ELR (cell line): ENCODE results near the gene INAFM1.
A peak's percentile ranks its signal among the peaks of the same experiment; 100 is the strongest.
"Not testable (repeated sequence)": the region's sequence is repeated elsewhere in the genome, so short reads cannot be mapped to it uniquely, and the experiment has no call there.

Source experiments
- DNase-seq: peaks from one replicate; pipeline ENCODE4 v3.0.0-alpha.2; 2015; ENCODE audit warnings: low read depth

Gene INAFM1

DNA sequence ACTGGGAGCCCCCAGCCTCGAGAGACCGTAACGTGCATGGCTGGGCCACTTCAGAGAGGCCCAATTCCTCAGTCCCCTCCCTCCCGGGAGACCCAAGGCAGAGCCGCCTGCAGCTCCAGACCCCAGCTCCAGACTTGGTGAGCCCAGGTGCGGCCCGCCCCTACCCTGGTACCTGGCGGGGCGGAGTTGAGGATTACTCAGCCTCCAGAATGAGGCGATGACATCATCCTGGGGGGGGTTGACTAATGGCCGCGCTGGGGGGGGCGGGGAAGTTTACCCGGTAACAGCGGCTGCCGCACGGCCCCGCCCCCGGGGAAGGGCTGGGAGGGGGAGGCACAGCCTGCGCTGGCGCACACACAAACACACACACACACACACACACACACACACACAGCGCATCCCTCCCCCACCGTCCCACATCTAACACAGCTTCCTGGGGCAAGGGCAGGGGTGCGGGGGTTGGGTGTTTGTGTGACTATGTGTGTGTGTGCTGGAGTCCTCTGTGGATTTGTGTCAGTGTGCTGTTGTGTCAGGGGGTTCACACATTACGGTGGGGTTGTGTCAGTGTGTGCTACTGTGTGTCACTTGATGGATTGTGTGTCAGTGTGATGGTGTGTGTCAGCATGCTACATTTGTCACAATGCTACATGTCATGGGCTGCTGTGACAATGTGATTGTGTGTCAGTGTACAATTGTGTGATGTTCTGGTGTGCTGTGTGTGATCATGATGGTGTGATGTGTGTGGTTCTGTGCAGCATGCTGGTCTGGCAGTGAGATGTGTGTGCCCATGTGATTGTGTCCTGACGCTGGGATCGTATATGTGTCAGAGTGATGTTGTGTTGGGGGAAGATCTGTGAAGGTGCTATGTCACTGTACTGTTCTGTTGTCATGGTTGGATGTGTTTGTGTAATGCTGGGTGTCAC, 33.4 kb upstream of the INAFM1 start:
- DNase-seq = peak; percentile 84

DNA sequence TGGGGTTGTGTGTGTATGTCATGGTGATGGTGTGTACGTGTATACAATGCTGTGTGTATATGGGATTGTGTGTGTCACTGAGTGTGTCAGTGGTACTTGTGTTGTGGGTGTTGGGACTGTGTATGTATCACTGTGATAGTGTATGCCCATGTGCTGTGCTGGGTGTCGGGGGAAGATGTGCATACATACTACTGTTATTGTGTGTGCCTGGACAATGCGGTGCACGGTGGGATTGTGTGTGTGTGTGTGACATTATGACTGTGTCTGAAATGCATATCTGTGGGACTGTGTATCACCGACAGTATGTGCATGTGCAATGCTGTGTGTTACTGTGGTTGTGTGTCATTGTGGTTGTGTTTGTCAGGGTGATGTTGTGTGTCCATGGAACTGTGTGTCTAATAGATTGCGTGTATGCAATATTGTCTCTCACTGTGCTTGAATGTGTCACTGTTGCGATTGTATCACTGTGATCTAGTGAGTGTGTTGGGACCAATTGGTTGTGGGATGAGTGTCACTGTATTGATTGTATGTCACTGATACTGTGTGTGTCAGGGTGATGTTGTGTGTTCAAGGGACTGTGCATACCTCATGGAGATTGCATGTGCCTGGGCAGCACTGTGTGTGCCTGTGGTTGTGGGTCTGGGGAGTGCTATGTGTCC, 32.6 kb upstream of the INAFM1 start:
- peak; percentile 17 for DNase-seq

DNA sequence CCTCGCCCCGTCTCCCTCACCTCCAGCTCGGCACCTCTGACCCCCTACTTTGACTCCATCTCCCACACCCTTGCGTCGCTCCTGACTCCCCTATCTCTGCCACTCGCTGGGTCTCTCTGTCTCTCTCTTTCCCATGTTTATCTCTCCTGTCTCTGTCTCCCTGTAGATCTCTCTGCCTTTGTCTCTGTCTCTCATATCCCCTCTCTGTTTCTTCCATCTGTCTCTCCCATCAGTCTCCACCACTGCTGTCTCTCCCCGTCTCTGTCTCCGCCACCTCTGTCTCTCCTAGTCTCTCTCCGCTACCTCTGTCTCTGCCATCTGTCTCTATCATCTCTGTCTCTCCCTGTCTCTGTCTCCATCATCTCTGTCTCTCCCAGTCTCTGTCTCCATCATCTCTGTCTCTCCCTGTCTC, 31.3 kb upstream of the INAFM1 start:
- DNase-seq = no peak

DNA sequence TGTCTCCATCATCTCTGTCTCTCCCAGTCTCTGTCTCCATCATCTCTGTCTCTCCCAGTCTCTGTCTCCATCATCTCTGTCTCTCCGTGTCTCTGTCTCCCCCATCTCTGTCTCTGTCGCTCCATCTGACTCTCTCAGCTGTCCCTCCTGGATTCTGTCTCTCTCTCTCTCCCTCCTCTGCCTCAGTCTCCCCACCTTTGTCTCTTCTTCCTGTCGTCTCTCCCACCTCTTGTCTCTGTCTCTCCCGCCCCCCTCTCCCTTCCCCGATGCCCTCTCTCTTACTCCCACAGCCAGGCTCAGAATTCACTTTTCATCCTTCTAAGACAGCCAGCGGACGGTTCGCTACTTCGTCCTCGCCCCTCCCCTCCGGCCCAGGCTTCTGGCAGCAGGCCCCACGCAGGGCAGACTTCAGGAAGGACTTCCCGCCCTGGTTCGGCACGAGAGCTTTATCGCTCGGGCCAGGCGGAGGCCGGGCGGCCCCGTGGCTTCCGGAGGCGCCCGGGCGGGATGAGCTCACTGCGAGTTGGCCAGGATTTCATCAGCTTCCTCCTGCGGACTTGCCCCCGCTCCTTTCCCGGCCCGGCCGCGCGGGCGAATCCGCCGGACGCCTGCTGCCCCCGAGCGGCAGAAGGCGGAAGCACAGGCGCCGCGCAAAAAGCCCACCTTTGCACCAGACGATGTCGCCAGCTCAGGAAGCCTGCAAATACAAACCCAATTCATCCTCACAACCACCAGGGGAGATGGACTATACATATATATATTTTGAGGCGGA, 30.7 kb upstream of the INAFM1 start:
- DNase-seq = peak; percentile 97

DNA sequence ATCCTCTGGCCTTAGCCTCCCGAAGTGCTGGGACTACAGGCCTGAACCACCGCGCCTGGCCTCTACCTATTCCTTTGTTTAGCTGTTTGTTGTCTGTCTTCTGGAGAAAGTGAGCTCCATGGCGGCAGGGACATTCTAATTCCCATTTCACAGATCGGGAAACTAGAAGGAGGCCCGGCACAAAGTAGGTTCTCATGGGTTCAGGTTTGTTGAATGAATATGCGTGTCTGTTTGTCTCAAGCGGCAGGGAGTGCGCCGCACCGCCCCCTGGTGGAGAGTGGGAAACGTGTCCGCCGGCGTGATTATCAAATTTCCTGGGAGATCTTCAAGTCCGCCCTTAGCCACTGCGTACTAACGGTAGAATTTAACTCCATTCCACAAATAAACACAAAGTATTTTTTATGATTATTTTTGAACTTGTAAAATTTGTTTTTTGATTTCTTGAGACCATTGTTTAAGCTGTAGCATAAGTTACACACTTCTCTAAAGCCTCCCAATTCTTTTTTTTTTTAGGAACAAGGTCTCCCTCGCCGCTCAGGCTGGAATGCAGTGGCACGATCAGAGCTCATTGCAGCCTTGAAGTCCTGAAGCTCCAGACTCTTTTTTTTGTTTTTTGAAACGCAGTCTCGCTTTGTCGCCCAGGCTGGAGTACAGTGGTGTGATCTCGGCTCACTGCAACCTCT, 27.2 kb upstream of the INAFM1 start:
- DNase-seq = peak; percentile 73

DNA sequence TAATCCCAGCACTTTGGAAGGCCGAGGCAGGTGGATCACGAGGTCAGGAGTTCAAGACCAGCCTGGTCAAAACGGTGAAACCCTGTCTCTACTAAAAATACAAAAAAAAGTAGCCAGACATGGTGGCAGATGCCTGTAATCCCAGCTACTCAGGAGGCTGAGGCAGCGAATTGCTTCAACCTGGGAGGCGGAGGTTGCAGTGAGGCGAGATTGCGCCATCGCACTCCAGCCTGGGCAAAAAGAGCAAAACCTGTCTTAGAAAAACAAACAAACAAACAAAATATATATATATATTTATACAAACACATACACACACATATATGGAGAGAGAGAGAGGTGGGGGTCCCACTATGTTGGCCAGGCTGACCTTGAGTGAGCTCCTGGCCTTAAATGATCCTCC, 21.7 kb upstream of the INAFM1 start:
- not testable (repeated sequence) for DNase-seq

DNA sequence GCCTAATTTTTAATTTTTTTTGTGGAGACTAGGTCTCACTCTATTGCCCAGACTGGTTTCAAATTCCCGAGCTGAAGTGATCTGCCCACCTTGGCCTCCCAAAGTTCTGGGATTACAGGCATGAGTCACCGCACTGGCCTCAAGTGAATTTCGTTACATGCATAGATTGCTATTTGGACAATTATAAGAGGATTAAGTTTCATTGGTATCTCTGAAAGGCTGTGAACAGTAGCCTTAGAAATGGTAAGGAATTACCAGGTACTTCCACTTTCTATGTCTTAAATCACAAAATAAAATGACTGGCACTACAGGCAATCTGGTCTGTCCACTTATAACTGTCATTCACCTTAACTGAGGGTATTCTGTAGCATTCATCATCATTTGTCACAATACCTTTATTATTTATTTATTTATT, 21.2 kb upstream of the INAFM1 start:
- DNase-seq = peak; percentile 85

DNA sequence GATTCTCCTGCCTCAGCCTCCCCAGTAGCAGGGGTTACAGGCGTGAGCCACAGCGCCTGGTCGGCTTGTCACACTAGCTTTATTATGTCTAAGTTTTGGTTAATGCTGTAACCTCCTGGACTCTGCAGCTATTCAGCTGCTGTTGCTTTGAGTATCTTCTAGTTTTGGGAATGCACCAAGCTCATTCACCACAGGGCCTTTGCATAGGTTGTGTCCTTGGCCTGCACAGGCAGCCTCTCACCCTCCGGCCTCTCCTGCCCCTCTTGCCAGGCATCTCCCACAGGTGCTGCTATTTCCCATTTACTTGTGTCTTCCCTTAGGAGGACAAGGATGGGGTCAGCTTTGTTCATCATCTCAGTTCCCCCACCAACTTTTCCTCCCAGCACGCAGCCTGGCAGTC, 20.7 kb upstream of the INAFM1 start:
- DNase-seq = no peak

DNA sequence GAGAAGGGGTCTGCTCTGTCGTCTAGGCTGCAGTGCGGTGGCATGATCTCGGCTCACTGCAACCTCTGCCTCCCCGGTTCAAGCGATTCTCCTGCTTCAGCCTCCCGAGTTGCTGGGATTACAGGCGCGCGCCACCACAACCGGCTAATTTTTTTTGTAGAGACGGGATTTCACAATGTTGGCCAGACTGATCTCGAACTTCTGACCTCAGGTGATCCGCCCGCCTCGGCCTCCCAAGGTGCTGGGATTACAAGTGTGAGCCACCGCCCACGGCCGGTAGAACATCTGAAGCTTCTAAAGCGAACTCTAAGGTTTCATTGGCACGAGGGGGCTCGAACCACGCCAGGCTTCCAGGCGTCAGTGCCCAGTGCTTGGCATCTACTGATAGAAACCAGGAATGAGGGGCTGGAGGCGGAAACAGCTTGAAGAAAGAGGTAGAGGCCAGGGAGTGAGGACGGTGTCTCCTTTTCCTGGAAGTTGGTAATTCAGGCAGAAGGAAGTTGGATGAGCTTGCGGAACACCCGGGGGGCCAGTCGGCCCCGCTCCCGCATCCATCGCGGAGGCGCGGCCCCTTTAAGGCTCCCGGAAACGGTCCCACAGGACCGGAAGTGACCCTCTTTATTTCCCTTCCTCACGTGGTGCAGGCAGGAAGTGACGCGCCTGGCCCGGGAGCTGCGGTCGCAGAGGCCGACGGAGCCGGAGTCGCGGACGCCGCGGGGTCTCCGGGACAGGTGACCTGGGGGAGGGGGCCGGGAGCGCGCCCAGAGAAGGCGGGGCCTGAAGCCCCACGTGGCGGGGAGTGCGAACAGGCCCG, 18.6 kb upstream of the INAFM1 start, which contains the start of gene CCDC9:
TSS of gene CCDC9 (plus strand) at position 647 of the 814 bp plus-strand sequence. CDS start 1,876 bp downstream, outside the sequence.
- peak; percentile 96 for DNase-seq

DNA sequence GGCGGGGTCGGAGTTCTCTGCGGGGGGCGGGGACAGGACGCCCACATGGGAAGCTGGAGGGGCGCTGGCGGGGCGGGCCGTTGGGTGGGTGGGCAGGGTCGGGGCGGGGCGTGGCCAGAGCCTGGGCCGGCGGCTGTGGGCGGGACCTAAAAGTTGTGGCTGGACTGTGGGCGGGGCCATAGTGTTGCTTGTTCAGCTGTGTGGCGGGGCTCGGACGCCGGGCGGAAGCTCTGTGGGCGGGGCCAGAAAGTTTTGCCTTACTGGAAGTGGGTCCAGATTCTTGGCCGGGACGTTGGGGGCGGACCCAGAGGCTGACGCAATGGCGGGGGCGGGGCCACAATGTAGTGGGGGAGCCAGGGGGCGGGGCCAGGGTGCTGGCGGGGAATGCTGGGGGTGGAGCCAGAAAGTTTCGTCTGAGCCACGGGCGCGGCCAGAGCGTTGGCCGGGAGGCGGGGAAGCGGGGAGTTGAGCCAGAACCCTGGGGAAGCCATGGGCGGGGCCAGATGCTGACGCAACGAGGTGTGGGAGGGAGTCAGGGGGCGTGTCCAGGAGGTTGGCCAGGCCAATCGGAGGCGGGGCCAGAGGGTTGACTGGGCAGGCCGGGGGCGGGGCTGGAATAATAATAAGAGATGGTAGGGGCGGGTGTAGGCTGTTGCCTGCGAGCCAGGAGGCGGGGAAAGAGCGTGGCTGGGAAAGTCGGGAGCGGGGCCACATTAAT, 17.8 kb upstream of the INAFM1 start:
- peak; percentile 99 for DNase-seq

DNA sequence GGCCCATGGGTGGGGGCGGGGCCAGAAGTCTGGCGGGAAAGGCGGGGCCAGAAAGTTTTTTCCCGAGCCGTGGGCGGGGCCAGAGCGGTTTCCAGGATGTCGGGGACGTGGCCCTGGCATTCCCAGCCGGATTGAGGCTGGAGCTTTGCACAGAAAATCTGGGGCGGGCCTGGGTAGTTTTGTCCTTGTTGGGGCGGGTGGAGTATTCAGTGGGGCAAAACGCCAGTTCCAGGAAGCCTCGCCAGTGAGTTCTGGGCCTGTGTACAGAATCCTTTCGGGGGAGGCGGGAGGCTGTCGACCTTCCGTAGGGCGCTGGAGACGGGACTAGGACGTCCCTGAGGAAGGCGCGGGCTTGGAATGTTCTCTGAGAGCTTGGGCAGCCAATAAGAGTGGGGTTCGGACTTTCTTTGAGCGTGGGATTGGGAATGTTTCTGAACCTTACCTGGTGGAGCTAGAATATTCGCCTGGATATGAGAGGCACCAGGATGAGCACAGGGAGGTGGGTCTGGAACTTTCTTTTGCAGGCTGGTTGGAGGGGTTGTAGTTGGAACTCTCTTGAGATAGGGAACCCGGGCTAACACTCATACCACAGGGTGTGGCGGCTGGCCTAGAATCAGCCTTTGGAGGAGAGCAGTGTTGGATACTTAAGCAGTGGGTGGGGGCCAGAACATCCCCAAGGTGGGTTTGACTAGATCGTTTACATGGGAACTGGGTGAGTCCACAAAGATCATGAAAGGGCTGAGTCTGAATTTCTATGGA, 17.1 kb upstream of the INAFM1 start:
- peak; percentile 77 for DNase-seq

DNA sequence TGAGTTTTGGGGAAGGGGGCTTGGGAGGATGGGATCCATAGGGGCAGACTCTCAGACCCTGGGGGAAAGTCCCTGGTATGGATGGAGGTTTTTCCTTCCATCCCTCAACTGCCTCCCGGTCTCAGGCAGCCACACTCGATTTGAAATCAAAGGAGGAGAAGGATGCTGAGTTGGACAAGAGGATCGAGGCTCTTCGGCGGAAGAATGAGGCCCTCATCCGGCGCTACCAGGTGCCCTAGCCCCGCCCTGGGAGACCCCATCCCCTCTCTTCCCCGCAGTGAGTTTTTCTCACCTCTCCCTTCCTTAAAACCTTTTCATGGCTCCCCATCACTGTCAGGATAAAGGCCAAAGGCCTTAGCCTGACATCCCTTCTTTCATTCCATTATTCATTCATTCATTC, 16.3 kb upstream of the INAFM1 start:
- no peak for DNase-seq

DNA sequence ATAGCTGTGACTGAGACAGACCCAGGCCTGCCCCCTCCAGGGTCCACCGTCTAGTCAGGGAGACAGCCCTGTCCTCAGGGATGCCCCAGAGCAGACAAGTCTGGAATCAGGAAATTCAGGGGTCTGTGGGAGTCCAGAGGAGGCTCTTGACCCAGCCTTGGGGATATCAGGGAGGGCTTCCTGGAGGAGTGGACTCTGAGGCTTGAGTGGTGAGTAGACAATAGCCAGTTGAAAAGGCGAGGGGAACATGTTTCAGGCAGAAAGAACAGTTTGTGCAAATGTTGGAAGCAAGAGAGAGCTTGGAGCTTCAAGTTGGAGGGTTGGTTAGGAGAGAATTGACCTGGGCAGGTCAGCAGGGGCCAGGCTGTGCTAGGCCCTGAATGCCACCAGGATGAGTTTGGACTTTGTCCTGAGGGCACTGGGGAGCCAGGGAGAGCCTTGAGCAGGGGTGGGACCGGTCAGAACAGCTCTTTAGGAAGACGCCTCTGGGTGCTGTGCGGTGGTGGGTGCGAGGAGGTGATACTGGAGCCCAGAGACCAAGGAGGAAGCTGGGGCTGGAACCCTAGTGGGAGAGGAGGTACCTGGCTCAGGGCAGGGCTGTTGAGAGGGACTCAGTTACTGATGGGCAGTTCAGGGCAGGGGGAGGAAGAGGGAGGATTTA, 15.7 kb upstream of the INAFM1 start:
- no peak for DNase-seq

DNA sequence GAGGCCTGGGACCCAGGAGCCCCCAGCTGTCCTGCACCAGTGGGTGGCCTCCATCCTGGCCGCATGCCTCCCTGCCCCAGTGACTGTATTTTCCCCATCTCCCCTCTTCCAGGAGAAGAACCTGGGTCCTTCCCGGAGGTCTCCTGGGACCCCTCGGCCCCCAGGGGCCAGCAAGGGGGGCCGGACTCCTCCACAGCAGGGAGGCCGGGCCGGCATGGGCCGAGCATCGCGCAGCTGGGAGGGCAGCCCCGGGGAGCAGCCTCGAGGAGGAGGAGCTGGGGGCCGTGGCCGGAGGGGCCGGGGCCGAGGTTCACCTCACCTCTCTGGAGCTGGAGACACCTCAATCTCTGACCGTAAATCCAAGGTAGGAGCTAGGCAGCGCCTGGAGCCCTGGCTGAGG, 14.2 kb upstream of the INAFM1 start:
- no peak for DNase-seq

DNA sequence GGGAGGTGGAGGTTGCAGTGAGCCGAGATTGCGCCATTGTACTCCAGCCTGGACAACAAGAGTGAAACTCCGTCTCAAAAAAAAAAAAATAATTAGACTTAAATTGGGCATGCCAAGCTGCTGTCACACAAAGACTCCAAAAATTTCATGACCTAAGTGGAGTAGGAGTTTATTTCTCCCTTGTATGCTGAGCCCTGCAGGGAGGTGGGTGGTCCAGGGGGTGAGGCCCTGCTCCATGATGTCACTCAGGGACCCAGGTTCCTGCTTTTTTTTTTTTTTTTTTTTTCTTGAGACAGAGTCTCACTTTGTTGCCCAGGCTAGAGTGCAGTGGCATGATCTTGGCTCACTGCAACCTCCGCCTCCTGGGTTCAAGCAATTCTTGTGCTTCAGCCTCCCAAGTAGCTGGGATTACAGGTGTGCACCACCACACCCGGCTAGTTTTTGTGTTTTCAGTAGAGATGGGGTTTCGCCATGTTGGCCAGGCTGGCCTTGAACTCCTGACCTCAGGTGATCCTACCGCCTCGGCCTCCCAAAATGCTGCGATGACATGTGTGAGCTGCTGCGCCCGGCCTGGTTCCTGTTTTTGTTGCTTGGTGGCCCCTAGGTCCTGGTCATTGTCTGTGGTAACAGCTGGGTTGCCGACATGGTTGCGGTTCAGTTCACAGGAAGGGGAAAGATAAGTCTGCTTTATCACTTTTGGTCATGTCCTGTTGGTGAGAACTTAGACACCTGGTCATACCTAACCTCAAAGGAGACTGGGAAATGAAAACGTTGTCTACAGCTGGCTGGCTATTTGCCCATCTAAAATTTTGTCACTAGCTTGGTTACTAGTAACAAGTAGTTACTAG, 12.5 kb upstream of the INAFM1 start:
- not testable (repeated sequence) for DNase-seq

DNA sequence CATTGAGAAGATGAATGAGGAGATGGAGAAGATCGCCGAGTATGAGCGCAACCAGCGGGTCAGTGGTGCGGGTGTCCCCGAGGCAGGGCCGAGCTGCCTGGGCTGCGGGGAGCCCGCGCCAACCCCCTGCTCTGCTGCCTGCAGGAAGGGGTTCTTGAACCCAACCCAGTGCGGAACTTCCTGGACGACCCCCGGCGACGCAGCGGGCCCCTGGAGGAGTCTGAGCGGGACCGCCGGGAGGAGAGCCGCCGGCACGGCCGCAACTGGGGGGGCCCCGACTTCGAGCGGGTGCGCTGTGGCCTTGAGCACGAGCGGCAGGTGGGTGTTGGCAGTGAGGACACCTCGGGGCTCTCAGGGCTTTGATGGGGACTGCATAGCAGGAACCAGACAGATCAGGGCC, 10.1 kb upstream of the INAFM1 start:
- no peak for DNase-seq

DNA sequence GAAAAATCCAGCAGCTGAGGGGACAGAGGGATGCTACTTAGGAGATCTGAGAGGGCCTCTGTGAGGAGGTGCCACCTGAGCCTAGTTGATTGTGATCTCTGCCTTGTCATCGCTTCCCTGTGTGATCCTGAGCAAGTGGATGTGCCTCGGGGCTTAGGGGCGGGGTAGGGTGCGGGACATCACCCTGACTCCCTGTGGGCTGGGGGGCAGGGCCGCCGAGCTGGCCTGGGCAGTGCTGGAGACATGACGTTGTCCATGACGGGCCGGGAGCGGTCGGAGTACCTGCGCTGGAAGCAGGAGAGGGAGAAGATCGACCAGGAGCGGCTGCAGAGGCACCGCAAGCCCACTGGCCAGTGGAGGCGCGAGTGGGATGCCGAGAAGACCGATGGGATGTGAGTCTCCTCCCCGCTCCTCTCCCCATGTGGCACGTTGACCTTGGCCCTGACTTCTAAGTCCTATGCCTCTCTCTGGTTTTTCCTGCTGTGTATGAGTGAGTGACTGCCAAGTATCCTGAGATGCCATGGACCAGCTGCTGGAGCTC, 8.2 kb upstream of the INAFM1 start:
- DNase-seq = no peak

DNA sequence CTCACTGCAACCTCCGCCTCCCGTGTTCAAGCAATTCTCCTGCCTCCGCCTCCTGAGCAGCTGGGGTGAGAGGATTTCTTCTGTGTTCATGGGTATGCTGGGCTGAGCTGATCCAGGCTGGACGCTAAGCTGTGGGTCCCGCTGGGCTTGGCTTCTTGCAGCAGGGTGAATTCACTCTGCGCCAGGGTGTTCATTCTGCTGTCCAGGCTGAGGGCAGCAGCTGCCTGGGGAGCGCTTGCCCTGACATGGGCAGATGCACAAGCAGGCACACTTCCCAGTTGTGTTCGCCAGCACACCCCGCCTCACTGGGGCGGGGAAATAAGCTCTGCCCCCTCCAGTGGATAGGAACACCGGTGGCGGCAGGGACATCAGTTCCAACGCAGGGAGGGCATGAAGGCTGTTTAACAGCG, 7.3 kb upstream of the INAFM1 start:
- DNase-seq = no peak
